Measurements from ENCODE around the gene LHFPL6. TPM values are rescaled to one million over a fixed set of nuclear protein-coding genes. Genes with fewer than 3 reads are reported as not detected.

Gene LHFPL6
- total RNA-seq, 1 experiment from 2014 or later: 3.1 TPM

GRCh38 chr13:39528661-39528980, 74.4 kb downstream of the LHFPL6 start:
- no peak for DNase-seq (ENCODE audit: low read depth)
- in situ Hi-C loops (cut with HindIII; ENCODE audit: low pct_unique_long_range_greater_than_20kb, low sequenced_read_pairs): no loop called here

- in situ Hi-C loops (cut with HindIII; ENCODE audit: low pct_unique_long_range_greater_than_20kb, low sequenced_read_pairs): no loop called here
- DNase-seq (ENCODE audit: low read depth): peak; percentile 38
These were observed 74.9 kb downstream of the LHFPL6 start for GRCh38 chr13:39527961-39528660.

GRCh38 chr13:39527301-39527700, 75.7 kb downstream of the LHFPL6 start:
- in situ Hi-C loops (cut with HindIII; ENCODE audit: low pct_unique_long_range_greater_than_20kb, low sequenced_read_pairs): no loop called here
- DNase-seq (ENCODE audit: low read depth): no peak

- in situ Hi-C loops (cut with HindIII; ENCODE audit: low pct_unique_long_range_greater_than_20kb, low sequenced_read_pairs): no loop called here
- no peak for DNase-seq (ENCODE audit: low read depth)
These were observed 76.5 kb downstream of the LHFPL6 start for GRCh38 chr13:39526499-39526898.

GRCh38 chr13:39525506-39525905, 77.5 kb downstream of the LHFPL6 start:
- in situ Hi-C loops (cut with HindIII; ENCODE audit: low pct_unique_long_range_greater_than_20kb, low sequenced_read_pairs): no loop called here
- no peak for DNase-seq (ENCODE audit: low read depth)

GRCh38 chr13:39524795-39525194, 78.2 kb downstream of the LHFPL6 start:
- DNase-seq (ENCODE audit: low read depth): no peak
- in situ Hi-C loops (cut with HindIII; ENCODE audit: low pct_unique_long_range_greater_than_20kb, low sequenced_read_pairs): no loop called here

GRCh38 chr13:39522329-39522728, 80.7 kb downstream of the LHFPL6 start:
- no peak for DNase-seq (ENCODE audit: low read depth)
- in situ Hi-C loops (cut with HindIII; ENCODE audit: low pct_unique_long_range_greater_than_20kb, low sequenced_read_pairs): no loop called here

GRCh38 chr13:39521701-39522100, 81.3 kb downstream of the LHFPL6 start:
- in situ Hi-C loops (cut with HindIII; ENCODE audit: low pct_unique_long_range_greater_than_20kb, low sequenced_read_pairs): no loop called here
- no peak for DNase-seq (ENCODE audit: low read depth)

- DNase-seq (ENCODE audit: low read depth): no peak
These were observed 86.9 kb downstream of the LHFPL6 start for GRCh38 chr13:39516096-39516495.

GRCh38 chr13:39515224-39515714, 87.7 kb downstream of the LHFPL6 start:
- DNase-seq (ENCODE audit: low read depth): no peak
- in situ Hi-C loops (cut with HindIII; ENCODE audit: low pct_unique_long_range_greater_than_20kb, low sequenced_read_pairs): no loop called here

More at GRCh38 chr13:39516096-39516495, 86.9 kb downstream of the LHFPL6 start:
- in situ Hi-C loops (cut with HindIII; ENCODE audit: low pct_unique_long_range_greater_than_20kb, low sequenced_read_pairs): no loop called here

- DNase-seq (ENCODE audit: low read depth): no peak
- in situ Hi-C loops (cut with HindIII; ENCODE audit: low pct_unique_long_range_greater_than_20kb, low sequenced_read_pairs): no loop called here
These were observed 90.3 kb downstream of the LHFPL6 start for GRCh38 chr13:39512687-39513086.

GRCh38 chr13:39510316-39510695, 92.7 kb downstream of the LHFPL6 start:
- DNase-seq (ENCODE audit: low read depth): no peak
- in situ Hi-C loops (cut with HindIII; ENCODE audit: low pct_unique_long_range_greater_than_20kb, low sequenced_read_pairs): no loop called here

GRCh38 chr13:39509616-39510315, 93.2 kb downstream of the LHFPL6 start:
- in situ Hi-C loops (cut with HindIII; ENCODE audit: low pct_unique_long_range_greater_than_20kb, low sequenced_read_pairs): no loop called here
- DNase-seq (ENCODE audit: low read depth): no peak

GRCh38 chr13:39506559-39507390, 96.2 kb downstream of the LHFPL6 start:
- in situ Hi-C loops (cut with HindIII; ENCODE audit: low pct_unique_long_range_greater_than_20kb, low sequenced_read_pairs): no loop called here
- no peak for DNase-seq (ENCODE audit: low read depth)

- in situ Hi-C loops (cut with HindIII; ENCODE audit: low pct_unique_long_range_greater_than_20kb, low sequenced_read_pairs): no loop called here
- no peak for DNase-seq (ENCODE audit: low read depth)
These were observed 97.8 kb downstream of the LHFPL6 start for GRCh38 chr13:39505151-39505550.

GRCh38 chr13:39503048-39503447, 99.9 kb downstream of the LHFPL6 start:
- no peak for DNase-seq (ENCODE audit: low read depth)
- in situ Hi-C loops (cut with HindIII; ENCODE audit: low pct_unique_long_range_greater_than_20kb, low sequenced_read_pairs): no loop called here

GRCh38 chr13:39501702-39502324, 101.2 kb downstream of the LHFPL6 start:
- in situ Hi-C loops (cut with HindIII; ENCODE audit: low pct_unique_long_range_greater_than_20kb, low sequenced_read_pairs): no loop called here
- DNase-seq (ENCODE audit: low read depth): no peak

- in situ Hi-C loops (cut with HindIII; ENCODE audit: low pct_unique_long_range_greater_than_20kb, low sequenced_read_pairs): no loop called here
These were observed 103.4 kb downstream of the LHFPL6 start for GRCh38 chr13:39499604-39500003.

More at GRCh38 chr13:39499604-39500003, 103.4 kb downstream of the LHFPL6 start:
- DNase-seq (ENCODE audit: low read depth): no peak
